HuH-7 (cell line): ENCODE measurements around the gene PCK1.

Source experiments
- DNase-seq: peaks from one replicate; pipeline ENCODE4 v3.0.0; 2011; ENCODE audit warnings: low spot score

Gene PCK1

DNA sequence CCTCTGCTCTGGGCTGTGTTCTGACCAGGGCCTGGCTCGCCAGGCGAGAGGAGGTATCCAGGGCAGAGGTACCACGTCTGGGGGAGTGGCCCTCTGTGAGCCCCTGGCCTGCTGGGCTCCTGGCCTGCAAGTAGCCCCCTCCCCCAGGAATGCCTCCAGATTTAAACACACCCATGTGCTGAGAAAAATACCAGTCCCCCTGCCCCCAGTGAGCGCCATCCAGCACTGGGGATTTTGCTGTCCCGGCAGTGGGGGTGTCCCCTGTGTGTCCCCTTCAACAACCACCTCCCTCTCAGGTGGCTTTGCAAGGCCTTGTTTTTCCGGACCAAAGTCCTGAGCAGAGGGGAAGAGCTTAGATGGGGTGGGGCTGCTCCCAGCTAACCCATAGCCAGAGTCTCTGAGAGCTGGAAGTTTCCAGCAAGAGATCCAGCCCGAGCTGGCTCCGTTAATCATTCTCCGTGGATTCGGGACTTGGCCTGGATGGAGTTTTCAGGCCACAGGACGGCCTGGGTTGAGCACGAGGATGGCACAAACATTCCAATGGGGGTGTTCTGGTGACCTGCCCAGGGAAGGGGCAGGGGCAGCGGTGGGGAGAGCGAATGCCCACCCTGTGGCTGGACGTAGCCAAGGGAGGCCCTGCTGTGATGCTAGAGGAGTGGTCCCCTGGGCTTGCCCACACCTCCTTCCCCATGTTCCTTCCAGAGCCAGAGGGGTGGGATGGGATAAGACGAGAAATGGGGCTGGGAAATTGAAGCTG, 29.0 kb downstream of the PCK1 start:
- no peak for DNase-seq

DNA sequence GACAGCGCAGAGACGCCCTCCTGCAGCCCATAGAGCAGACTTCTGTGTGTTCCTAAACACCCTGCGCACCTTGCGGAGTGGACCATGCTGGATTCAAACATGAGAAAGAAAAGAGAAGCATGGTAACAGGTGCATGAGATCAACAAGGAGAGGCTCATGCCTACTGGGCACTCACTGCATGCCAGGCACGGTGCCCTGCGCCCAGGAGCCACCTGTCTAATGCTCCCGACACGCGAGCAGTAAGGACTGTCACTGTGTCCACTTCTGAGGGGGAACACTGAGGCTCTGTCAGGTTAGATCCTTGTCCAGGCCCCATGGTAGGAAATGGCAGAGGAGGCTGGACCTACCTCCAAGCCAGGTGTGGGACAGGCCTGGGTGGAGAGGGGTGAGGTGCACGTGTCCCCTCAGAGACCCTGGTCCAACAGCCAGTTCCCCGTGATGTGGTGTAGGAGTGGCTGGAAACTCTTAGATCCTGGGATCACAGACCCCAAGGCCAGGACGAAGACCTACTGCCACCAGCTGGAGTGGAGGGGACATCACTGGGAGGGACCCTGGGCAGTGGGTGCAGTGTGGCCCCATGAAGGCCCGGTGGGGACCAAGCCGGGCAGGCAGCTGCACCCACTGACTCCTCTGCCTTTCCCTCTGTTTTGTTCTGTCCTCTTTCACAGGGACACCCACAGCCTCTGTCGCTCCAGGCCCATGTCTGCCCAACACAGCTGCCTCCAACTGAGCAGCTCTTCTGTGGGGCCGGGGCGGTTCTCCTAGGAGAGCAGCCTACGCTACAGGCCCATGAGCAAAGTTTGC, 29.8 kb downstream of the PCK1 start:
- DNase-seq, result no peak

DNA sequence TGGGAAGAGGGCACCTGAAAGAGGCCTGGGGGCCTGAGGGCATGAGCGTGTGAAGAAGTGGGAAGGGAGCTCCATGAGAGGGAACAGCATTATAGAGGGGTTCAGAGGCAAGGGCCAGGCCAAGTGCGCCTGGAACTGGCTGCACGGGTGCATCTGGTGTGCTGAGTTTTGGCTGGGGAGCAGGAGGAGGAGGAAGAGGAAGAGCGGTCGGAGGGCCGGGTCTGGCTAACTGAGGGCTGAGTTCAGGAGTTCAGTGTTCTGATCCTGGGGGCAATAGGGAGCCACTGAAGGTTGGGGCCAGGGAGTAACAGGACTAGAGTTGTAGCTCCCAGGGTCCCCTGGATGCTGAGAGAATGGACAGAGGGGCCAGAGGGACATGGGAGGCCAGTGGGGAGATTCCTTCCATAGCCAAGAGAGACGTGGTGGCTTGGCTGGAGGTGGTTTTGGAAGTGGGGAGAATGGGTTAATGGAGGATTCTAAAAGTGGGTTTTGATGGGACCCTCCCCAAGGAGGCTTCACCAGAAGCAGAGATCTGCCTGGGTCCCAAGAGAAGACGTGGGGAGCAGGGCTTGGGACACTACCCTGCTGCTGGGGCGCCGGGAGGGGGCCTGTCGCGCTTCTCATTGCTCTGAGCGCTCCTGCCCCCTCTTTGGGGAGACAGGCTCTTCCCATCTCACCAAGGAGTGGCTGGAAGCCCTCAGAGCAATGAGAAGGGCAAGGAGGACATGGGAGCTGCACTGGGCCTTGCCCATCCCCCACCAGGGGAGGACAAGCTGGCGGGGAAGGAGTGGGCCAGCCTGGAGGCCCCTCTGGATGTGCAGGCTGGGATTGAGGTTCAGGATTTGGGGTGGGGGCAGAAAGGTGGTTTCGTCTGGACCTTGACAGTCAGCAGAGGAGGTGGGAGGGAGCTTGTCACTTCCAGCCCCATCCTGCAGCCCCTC, 30.6 kb downstream of the PCK1 start:
- no peak for DNase-seq

DNA sequence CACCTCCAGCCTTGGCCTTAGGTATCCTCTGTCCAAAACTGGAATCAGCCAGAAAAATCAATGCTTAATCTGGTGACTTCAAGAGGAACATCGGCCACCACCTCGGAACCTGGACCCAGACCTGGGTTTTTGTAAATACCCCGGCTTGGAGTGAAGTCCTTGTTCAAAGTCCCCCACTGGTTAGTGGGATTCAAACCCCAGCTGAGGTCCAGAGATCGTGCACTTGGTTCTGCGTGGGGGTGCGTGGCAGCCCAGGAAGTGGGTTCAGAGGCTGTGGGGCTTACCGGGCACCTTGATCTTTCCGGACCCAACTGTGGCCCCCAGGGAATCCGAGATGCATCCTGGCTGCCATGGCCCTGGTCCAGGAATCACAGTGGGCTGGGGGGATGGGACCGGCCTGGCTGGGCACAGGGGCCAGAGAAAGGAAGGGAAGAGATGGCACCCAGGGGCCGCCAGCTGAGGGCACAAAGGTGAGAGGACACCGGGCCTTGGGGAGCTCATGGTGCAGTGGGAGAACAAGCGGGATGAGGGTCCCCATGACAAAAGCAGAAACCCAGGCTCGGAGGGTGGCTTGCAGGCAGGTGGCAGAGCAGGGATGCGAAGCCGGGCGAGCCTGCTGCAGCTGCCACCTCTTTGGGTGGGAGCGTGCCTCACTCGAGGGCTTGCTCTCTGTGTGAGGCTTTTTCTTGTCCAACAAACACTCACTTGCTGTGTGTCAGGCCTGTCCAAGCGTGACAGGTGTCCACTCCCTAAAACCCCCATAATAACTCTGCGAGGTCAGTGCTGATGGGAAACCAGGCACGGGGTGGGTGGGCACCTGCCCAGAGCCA, 31.6 kb downstream of the PCK1 start:
- no peak for DNase-seq

GRCh38 chr20:57593134-57593886, 32.4 kb downstream of the PCK1 start:
- no peak for DNase-seq

DNA sequence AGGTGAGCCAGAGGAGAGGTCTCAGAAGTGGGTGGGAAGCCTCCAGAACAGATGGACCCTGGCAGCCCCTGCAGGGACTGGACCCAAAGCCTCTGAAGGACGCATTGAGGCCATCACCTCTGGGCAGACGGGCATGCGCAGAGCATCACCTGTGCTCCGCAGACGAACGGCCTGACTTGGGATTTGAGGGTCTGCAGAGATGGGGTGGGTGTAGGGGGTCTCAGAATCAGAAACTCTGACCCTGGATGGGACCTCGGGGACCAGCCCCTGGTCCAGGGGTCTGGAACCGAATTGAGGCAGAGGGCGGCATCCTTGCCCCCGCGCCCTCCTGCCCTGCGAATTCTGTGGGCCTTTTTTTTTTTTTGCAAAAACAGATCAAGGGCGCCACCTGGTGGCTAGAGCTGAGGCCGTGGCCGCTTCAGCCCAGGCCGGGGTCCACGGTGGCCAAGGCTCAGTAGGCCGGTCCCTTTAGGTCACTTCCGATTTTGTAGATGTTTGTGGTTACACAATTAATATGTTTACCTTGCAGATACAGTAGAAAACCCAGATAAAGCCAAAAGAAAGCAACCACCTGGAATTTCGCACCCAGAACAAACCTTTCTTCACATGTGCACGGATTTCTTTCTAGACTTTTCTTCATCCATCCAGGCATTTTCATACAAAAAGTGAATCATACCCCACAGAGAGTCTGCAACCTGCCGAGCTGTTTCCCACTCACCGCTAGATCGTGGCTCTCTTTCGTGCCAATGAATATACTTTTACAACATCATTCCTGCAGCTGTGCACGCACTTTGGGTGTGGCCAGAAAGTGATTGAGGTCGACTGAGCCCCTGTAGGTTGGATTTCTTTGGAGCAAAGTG, 33.4 kb downstream of the PCK1 start:
- DNase-seq, result peak; percentile 83

DNA sequence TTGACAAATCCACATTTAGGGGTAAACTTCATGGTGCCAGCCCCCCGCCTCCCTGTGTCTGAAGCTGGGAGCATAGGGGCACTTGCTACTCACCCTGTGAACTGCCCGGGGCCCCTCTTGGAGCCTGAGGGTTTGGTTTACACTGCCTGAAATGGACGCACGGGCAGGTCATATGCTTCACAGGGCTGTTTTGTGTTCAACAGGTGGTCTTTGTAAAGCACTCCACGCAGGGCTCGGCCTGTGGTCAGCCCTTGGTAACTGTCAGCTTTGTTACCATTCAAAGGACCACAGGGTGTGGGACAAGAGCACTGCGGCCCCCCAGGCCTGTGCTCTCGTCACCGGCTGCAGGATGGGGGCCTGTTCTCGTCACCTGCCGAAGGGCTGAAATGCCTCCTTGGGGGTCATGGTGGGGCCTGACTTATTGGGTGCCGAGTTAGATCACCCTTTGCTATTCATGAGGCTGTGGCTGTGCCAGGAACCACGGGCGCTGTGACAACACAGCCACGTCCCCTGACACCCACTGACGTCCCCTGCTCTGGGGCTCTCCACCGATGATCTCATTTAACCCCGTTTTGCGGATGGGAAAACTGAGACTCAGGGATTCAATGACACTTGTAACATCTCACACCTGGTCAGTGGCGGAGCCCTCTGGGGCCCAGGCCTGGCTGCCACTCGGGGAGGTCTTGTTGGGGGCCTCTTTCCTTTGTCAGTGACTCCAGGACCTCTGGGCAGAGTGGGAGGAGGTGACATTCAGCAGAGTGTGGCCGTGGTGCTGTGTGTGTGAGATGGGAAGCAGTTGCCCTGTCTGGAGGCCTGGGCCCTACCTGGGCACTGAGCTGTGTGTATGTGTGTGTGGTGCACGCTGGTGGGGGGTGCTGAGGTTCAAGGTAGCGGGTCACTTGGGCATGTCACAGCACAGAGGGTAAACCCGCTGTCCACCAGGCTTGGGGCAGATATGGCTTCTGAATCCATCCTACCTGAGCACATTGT, 34.4 kb downstream of the PCK1 start:
- DNase-seq, result no peak

DNA sequence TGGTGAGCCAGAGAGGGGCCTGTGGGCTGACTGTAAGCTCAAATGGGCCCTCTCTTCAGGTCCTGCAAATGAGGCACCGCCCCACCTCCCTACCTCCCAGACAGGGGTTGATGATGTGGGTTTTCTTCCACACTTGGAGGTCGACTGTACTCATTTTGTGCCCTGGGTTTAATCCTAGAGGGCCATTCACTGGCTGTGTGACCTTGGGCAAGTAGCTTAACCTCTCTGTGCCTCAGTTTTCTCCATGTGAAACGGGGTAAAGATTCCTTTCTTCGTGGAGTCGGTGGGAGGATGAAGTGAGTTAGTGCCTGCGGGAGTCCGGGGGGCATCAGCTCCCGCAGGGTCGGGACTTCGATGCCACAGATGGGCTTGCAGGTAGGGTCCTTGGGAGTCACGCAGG, 35.4 kb downstream of the PCK1 start:
- DNase-seq, result no peak

GRCh38 chr20:57596998-57597939, 36.4 kb downstream of the PCK1 start:
- DNase-seq, result peak; percentile 83

DNA sequence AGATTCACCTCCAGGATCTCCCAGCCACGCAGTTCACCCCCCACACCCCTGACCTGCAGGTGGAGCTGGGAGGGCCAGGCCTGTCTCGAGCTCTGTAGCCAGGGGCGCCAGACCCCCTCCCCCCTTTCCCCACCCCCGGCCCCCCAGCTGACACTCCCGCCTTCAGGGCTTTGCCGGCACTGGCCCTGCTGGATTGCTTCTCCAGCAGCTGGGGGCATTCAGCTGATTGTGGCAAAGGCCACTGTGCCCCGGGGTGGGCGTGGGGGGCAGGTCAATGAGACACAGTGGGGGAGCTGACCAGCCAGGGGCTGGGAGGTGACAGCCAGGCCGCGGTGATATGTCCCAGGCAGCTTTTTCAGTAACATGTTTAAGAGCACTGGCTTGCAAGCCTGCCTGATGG, 37.1 kb downstream of the PCK1 start:
- DNase-seq, result no peak

- no peak for DNase-seq
Measured at GRCh38 chr20:57598491-57598890, 37.6 kb downstream of the PCK1 start.

- no peak for DNase-seq
Measured at GRCh38 chr20:57600320-57601210, 39.7 kb downstream of the PCK1 start.

DNA sequence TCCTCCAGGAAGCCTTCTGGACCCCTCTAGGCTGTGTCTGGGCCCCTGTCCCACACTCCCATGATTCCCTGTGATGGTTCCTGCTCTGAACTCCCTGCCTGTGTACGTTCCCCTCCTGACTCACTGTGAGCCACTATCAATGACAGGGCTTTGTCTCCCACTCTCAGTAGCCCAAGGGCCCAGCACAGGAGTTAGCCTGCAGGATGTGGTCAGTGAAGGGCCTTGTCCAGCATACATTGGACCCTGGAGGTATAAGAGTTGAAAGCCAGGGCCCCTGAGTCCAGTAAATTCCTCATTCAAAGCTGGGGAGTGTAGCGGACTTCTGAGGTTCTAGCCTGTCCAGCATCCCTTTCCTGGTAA, 40.3 kb downstream of the PCK1 start:
- no peak for DNase-seq

- DNase-seq, result no peak
Measured at GRCh38 chr20:57601737-57602136, 40.8 kb downstream of the PCK1 start.

- DNase-seq, result no peak
Measured at GRCh38 chr20:57603120-57603519, 42.2 kb downstream of the PCK1 start.

DNA sequence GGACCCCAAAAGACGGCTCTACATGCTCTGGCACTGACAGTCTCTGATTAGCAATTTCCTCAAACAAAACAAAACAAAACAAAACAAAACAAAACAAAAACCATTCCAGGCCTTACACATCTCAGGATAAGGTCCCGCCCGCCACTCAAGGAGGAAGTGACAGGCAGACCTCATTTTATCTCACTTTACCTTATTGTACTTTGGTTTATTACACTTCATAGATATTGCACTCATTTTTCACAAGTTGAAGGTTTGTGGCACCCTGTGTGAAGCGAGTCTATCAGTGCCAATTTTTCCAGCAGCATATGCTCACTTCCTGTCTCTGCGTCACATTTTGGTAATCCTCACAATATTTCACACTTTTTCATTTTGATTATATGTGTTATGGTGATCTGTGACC, 44.1 kb downstream of the PCK1 start:
- DNase-seq, result no peak
